H1 (cell line): ENCODE results near the gene CASK. TPM values are rescaled to one million over a fixed set of nuclear protein-coding genes. Genes with fewer than 3 reads are reported as not detected.

ENCODE experiments used
- CTCF ChIA-PET: fragments of 300-600 bp; sonication (Branson Sonifier 250); formaldehyde crosslinking; loops from one replicate; lab custom pipeline; 2021; ENCODE audit not compliant: partially characterized antibody; lab: Charles Lee
- POLR2A ChIA-PET: fragments of 300-600 bp; sonication (Branson Sonifier 250); formaldehyde crosslinking; loops from one replicate; lab custom pipeline; 2021; ENCODE audit warnings: inconsistent platforms; ENCODE audit not compliant: partially characterized antibody; lab: Charles Lee
- DNase-seq, 2 experiments: peaks; one replicate each; pipeline versions ENCODE4 v3.0.0 to v3.0.0-alpha.2; 2010 to 2022; ENCODE audit warnings: low spot score in 2 of 2, low read depth in 1 of 2, mixed read lengths in 1 of 2
- FAIRE-seq: peaks from 2 replicates; lab custom pipeline; 2011; peaks lifted over from hg19 to GRCh38; lab: Jason Lieb, UNC
- H2AFZ ChIP-seq: 2 replicates; pipeline ENCODE4 v1.8.1; 2012; ENCODE audit warnings: low read length, inconsistent platforms
- H2AK5ac ChIP-seq: 2 replicates; pipeline ENCODE4 v1.6.1; 2013; ENCODE audit warnings: low read depth, low read length
- H2BK120ac ChIP-seq: replicated peaks from 2 replicates; pipeline ENCODE3; 2013; ENCODE audit warnings: low read depth, low read length, inconsistent platforms
- H2BK12ac ChIP-seq: 2 replicates; pipeline ENCODE4 v1.6.1; 2013; ENCODE audit warnings: low read depth, low read length
- H2BK15ac ChIP-seq: 2 replicates; pipeline ENCODE4 v1.6.1; 2013; ENCODE audit warnings: low read length
- H2BK20ac ChIP-seq: 2 replicates; pipeline ENCODE4 v1.6.1; 2013; ENCODE audit warnings: low read length
- H2BK5ac ChIP-seq: 2 replicates; pipeline ENCODE4 v1.6.1; 2013; ENCODE audit warnings: low read depth, low read length
- H3K14ac ChIP-seq: 2 replicates; pipeline ENCODE4 v1.6.1; 2013; ENCODE audit warnings: inconsistent platforms; ENCODE audit not compliant: insufficient read length
- H3K18ac ChIP-seq: 2 replicates; pipeline ENCODE4 v1.6.1; 2013; ENCODE audit warnings: low read length; ENCODE audit errors: extremely low read depth
- H3K23ac ChIP-seq: 2 replicates; pipeline ENCODE4 v1.6.1; 2013; ENCODE audit warnings: inconsistent platforms; ENCODE audit not compliant: insufficient read length
- H3K23me2 ChIP-seq: 2 replicates; pipeline ENCODE4 v1.6.1; 2013; ENCODE audit warnings: low read depth, low read length
- H3K27ac ChIP-seq: 2 replicates; pipeline ENCODE4 v1.6.1; 2011; ENCODE audit warnings: low read depth, low read length, inconsistent platforms
- H3K27me3 ChIP-seq, 4 experiments: replicated peaks in 1 of 4; 1 replicate in 1 of 4; 2 replicates in 3 of 4; pipeline versions ENCODE4 v1.6.1 to v1.8.1; 2011 to 2013; ENCODE audit warnings: low read length in 3 of 4, mild to moderate bottlenecking in 3 of 4, inconsistent platforms in 2 of 4, mixed read lengths in 2 of 4, moderate library complexity in 1 of 4; ENCODE audit not compliant: control insufficient read depth in 3 of 4, insufficient read depth in 3 of 4; ENCODE audit errors: extremely low read depth in 1 of 4
- H3K36me3 ChIP-seq, 4 experiments: 2 replicates each; pipeline versions ENCODE4 v1.6.1 to v1.8.1; 2011 to 2013; ENCODE audit warnings: mild to moderate bottlenecking in 4 of 4, low read length in 3 of 4, moderate library complexity in 2 of 4, control low read depth in 1 of 4, inconsistent platforms in 1 of 4; ENCODE audit not compliant: insufficient read depth in 4 of 4, control insufficient read depth in 2 of 4
- H3K4ac ChIP-seq: replicated peaks from 2 replicates; pipeline ENCODE3; 2013; ENCODE audit warnings: low read length, low read depth, mixed read lengths, inconsistent platforms; ENCODE audit not compliant: insufficient read length
- H3K4me1 ChIP-seq, 4 experiments: replicated peaks in 1 of 4; 1 replicate in 1 of 4; 2 replicates in 3 of 4; pipeline versions ENCODE4 v1.6.1 to v1.8.1; 2011 to 2013; ENCODE audit warnings: low read length in 3 of 4, inconsistent platforms in 2 of 4, mixed read lengths in 1 of 4; ENCODE audit not compliant: insufficient read depth in 4 of 4, control insufficient read depth in 3 of 4
- H3K4me2 ChIP-seq, 2 experiments: 2 replicates each; pipeline versions ENCODE4 v1.6.1 to v1.8.1; 2011 to 2013; ENCODE audit warnings: low read depth in 2 of 2, low read length in 2 of 2, control low read depth in 1 of 2, inconsistent platforms in 1 of 2, mild to moderate bottlenecking in 1 of 2; ENCODE audit not compliant: insufficient read depth in 1 of 2
- H3K4me3 ChIP-seq, 4 experiments: fragments of 200-600, 300-600 bp in 1 of 4; sonication (generic), shearing (Covaris generic), sonication (Bioruptor Twin) in 1 of 4; 2 replicates each; pipeline versions ENCODE4 v1.5.1 to v1.8.1; 2011 to 2016; ENCODE audit warnings: low read length in 4 of 4, low read depth in 3 of 4, control low read depth in 2 of 4, inconsistent platforms in 2 of 4, mild to moderate bottlenecking in 2 of 4, mixed read lengths in 1 of 4, moderate library complexity in 1 of 4; ENCODE audit not compliant: insufficient read depth in 2 of 4; ENCODE audit errors: extremely low read depth in 1 of 4
- H3K56ac ChIP-seq: replicated peaks from 2 replicates; pipeline ENCODE3; 2013; ENCODE audit warnings: low read depth, mild to moderate bottlenecking, mixed read lengths, low read length, inconsistent platforms; ENCODE audit not compliant: insufficient read length
- H3K79me1 ChIP-seq: 2 replicates; pipeline ENCODE4 v1.6.1; 2013; ENCODE audit warnings: low read depth, low read length, control low read depth
- H3K79me2 ChIP-seq, 2 experiments: 2 replicates each; pipeline versions ENCODE4 v1.6.1 to v1.8.1; 2012 to 2013; ENCODE audit warnings: low read length in 2 of 2, mild to moderate bottlenecking in 2 of 2, inconsistent platforms in 1 of 2; ENCODE audit not compliant: insufficient read depth in 2 of 2, control insufficient read depth in 1 of 2
- H3K9ac ChIP-seq, 4 experiments: replicated peaks in 1 of 4; 1 replicate in 1 of 4; 2 replicates in 3 of 4; pipeline versions ENCODE4 v1.6.1 to v1.8.1; 2011 to 2013; ENCODE audit warnings: low read depth in 3 of 4, low read length in 3 of 4, control low read depth in 2 of 4, mild to moderate bottlenecking in 2 of 4, moderate library complexity in 2 of 4, inconsistent platforms in 1 of 4; ENCODE audit errors: extremely low read depth in 1 of 4
- H3K9me3 ChIP-seq, 2 experiments: 2 replicates each; pipeline versions ENCODE4 v1.6.1 to v1.8.1; 2012 to 2013; ENCODE audit warnings: mild to moderate bottlenecking in 2 of 2, moderate library complexity in 2 of 2, control low read depth in 1 of 2, inconsistent platforms in 1 of 2, low read depth in 1 of 2, low read length in 1 of 2, mixed read lengths in 1 of 2; ENCODE audit not compliant: insufficient read depth in 2 of 2
- H4K20me1 ChIP-seq, 2 experiments: replicated peaks in 1 of 2; 2 replicates each; pipeline versions ENCODE3 to v1.8.1; 2011 to 2013; ENCODE audit warnings: inconsistent platforms in 2 of 2, low read length in 2 of 2, mild to moderate bottlenecking in 1 of 2; ENCODE audit not compliant: insufficient read depth in 2 of 2, control insufficient read depth in 1 of 2
- H4K5ac ChIP-seq: 2 replicates; pipeline ENCODE4 v1.6.1; 2013; ENCODE audit warnings: low read length, low read depth, mixed read lengths, inconsistent platforms; ENCODE audit not compliant: insufficient read length
- H4K8ac ChIP-seq: 2 replicates; pipeline ENCODE4 v1.8.0; 2013; ENCODE audit warnings: mild to moderate bottlenecking, moderate library complexity, low read length, inconsistent platforms; ENCODE audit not compliant: insufficient read depth; ENCODE audit errors: extremely low read depth
- H4K91ac ChIP-seq: replicated peaks from 2 replicates; pipeline ENCODE3; 2013; ENCODE audit warnings: low read length, mixed read lengths, inconsistent platforms; ENCODE audit not compliant: insufficient read length
- CHD1 ChIP-seq: IDR thresholded peaks from 2 replicates; pipeline ENCODE4 v1.6.1; 2012; ENCODE audit warnings: low read depth, low read length, improper control_type of control experiment
- SP4 ChIP-seq: IDR thresholded peaks from 2 replicates; pipeline ENCODE4 v1.6.1; 2012; ENCODE audit warnings: low read length, inconsistent platforms
- WGBS, 2 experiments: shearing (Covaris generic) in 1 of 2; methylation state at CpG; one replicate each; pipeline versions ENCODE4 v1.1.6 to v1.1.7; 2013 to 2015; ENCODE audit warnings: low lambda C conversion rate in 2 of 2, mixed read lengths in 2 of 2, inconsistent platforms in 1 of 2, low coverage in 1 of 2, missing lambda C conversion rate in 1 of 2; ENCODE audit not compliant: insufficient replicate concordance in 2 of 2, insufficient coverage in 1 of 2, insufficient read length in 1 of 2; ENCODE audit errors: extremely low coverage in 1 of 2, missing lambda C conversion rate in 1 of 2; 5-methylcytosine and 5-hydroxymethylcytosine counted together
- polyA plus RNA-seq, 7 experiments: library from polyadenylated mRNA; depleted of rRNA in 3 of 7; stranded (reverse) in 5 of 7; unstranded in 2 of 7; fragments of >200 nt in 5 of 7; fragments of 200-250 nt in 2 of 7; gene quantifications; 1 replicate in 5 of 7; 2 replicates in 1 of 7; 4 replicates in 1 of 7; pipeline versions ENCODE4 v1.2.1 to v1.2.3, GENCODE V29; 2011 to 2013; ENCODE audit warnings: missing spikeins in 2 of 7, mixed read lengths in 2 of 7
- total RNA-seq: library from RNA; stranded (reverse); fragmentation: NEBNext Ultra II Directional; extraction: Animal tissue kit (Norgen Biotek cat#: 25700); gene quantifications from 2 replicates; pipeline ENCODE4 v1.2.1, GENCODE V29; 2021

The CASK gene
- total and polyA plus RNA-seq, 2 of the 8 experiments (the other 6 are each of a cell fraction or from before 2014, with no cell fraction given) = 21.6 to 55.1 TPM

- Histone ChIP-seq H3K4me2 (no peak overlapping the region), H3K36me3 (no peaks in the 10 kb centered on the region), H3K79me2 (no peaks in the 10 kb centered on the region), H2AFZ (no peak overlapping the region), H3K27ac (no peak overlapping the region), H2AK5ac (no peak overlapping the region), H4K5ac (no peak overlapping the region), H3K23ac (no peak overlapping the region), H2BK12ac (no peak overlapping the region), H3K4ac (no peak overlapping the region), H3K23me2 (no peaks in the 10 kb centered on the region), H3K4me1 (no peaks in the 10 kb centered on the region), H3K9me3 (no peaks in the 10 kb centered on the region), H4K91ac (no peak overlapping the region), H2BK15ac (no peak overlapping the region), H2BK120ac (no peak overlapping the region), H2BK5ac (no peak overlapping the region), H3K27me3 (no peaks in the 10 kb centered on the region), H4K8ac (no peak overlapping the region), H3K14ac (no peak overlapping the region), H4K20me1 (no peaks in the 10 kb centered on the region), H3K79me1 (no peaks in the 10 kb centered on the region), H3K18ac (no peak overlapping the region), H3K4me3 (no peak overlapping the region), H2BK20ac (no peak overlapping the region), H3K9ac (no peak overlapping the region), H3K56ac (no peak overlapping the region)
- DNase-seq = no peak
- ChIA-PET POLR2A (interaction anchor here (0.7 kb wide), 1 partner anchor 228 kb away, joined by 4 read pairs; no protein-coding TSS in a partner anchor), CTCF (no interaction called here)
- FAIRE-seq = no peak
- WGBS, 2 experiments = 98% methylated on average over 3 of the region's 3 CpGs; no CpG with 5 or more reads in 1 of the 2 experiments
- TF ChIP-seq CHD1 (no peak), SP4 (no peak)
Observed at GRCh38 chrX:41689711-41690110, 233.6 kb downstream of the CASK start.
